CD14-positive monocyte (primary cell): ENCODE measurements around the gene RASGRF2. TPM values are rescaled to one million over a fixed set of nuclear protein-coding genes. Genes with fewer than 3 reads are reported as not detected.

Experiments used
- DNase-seq, 3 donors: peaks; one replicate each; pipeline ENCODE4 v3.0.0-alpha.2; 2011 to 2022
- H2AFZ ChIP-seq: 2 replicates; pipeline ENCODE4 v1.6.0; 2012; ENCODE audit warnings: mild to moderate bottlenecking, low read depth, low read length, inconsistent platforms; ENCODE audit not compliant: insufficient read depth, poor library complexity, severe bottlenecking
- H3K27ac ChIP-seq, 2 donors: 1 replicate in 1 of 2; 2 replicates in 1 of 2; pipeline ENCODE4 v1.5.1; 2012 to 2013; ENCODE audit warnings: low read length in 2 of 2, control low read depth in 1 of 2, inconsistent platforms in 1 of 2, low read depth in 1 of 2, mild to moderate bottlenecking in 1 of 2
- H3K27me3 ChIP-seq, 2 donors: one replicate each; pipeline versions ENCODE4 v1.6.0 to v1.6.1; 2011 to 2013; ENCODE audit warnings: low read length in 2 of 2; ENCODE audit not compliant: control insufficient read depth in 2 of 2, insufficient read depth in 2 of 2
- H3K36me3 ChIP-seq, 2 donors: replicated peaks in 1 of 2; 1 replicate in 1 of 2; 2 replicates in 1 of 2; pipeline versions ENCODE4 v1.5.1 to v1.6.1; 2012 to 2013; ENCODE audit warnings: low read length in 2 of 2, control low read depth in 1 of 2, inconsistent platforms in 1 of 2, mild to moderate bottlenecking in 1 of 2; ENCODE audit not compliant: insufficient read depth in 2 of 2, control insufficient read depth in 1 of 2
- H3K4me1 ChIP-seq, 2 donors: 1 replicate in 1 of 2; 2 replicates in 1 of 2; pipeline versions ENCODE4 v1.5.1 to v1.6.1; 2012 to 2013; ENCODE audit warnings: low read length in 2 of 2, control low read depth in 1 of 2, inconsistent platforms in 1 of 2, mild to moderate bottlenecking in 1 of 2, moderate library complexity in 1 of 2; ENCODE audit not compliant: insufficient read depth in 2 of 2, control insufficient read depth in 1 of 2
- H3K4me2 ChIP-seq: replicated peaks from 2 replicates; pipeline ENCODE3; 2012; ENCODE audit warnings: low read length, moderate library complexity, mild to moderate bottlenecking; ENCODE audit not compliant: poor library complexity, severe bottlenecking; ENCODE audit errors: extremely low read depth
- H3K4me3 ChIP-seq, 3 experiments: fragments of 200-600 bp in 1 of 3; sonication (generic) in 1 of 3; replicated peaks in 1 of 3; 1 replicate in 2 of 3; 2 replicates in 1 of 3; pipeline ENCODE4 v1.5.1; 2011 to 2013; ENCODE audit warnings: low read length in 3 of 3, mild to moderate bottlenecking in 3 of 3, control low read depth in 2 of 3, low read depth in 2 of 3, inconsistent platforms in 1 of 3, moderate library complexity in 1 of 3
- H3K79me2 ChIP-seq: 2 replicates; pipeline ENCODE4 v1.6.0; 2012; ENCODE audit warnings: mild to moderate bottlenecking, control low read depth, inconsistent platforms, low read length, moderate library complexity; ENCODE audit not compliant: insufficient read depth
- H3K9ac ChIP-seq: 2 replicates; pipeline ENCODE4 v1.6.0; 2017; ENCODE audit warnings: low read length, mild to moderate bottlenecking; ENCODE audit not compliant: insufficient read depth, poor library complexity, severe bottlenecking
- H3K9me3 ChIP-seq, 2 donors: replicated peaks in 1 of 2; 1 replicate in 1 of 2; 2 replicates in 1 of 2; pipeline versions ENCODE4 v1.5.1 to v1.6.1; 2012 to 2013; ENCODE audit warnings: low read length in 2 of 2, control low read depth in 1 of 2; ENCODE audit not compliant: control insufficient read depth in 1 of 2, insufficient read depth in 1 of 2
- H4K20me1 ChIP-seq: 2 replicates; pipeline ENCODE4 v1.6.0; 2012; ENCODE audit warnings: mild to moderate bottlenecking, low read length, control low read depth, moderate library complexity; ENCODE audit not compliant: insufficient read depth
- H3K27ac Mint-ChIP-seq, 7 donors: one replicate each; pipeline ENCODE4 v1.8.0; 2020; ENCODE audit warnings: mild to moderate bottlenecking in 7 of 7, mixed read lengths in 7 of 7, moderate library complexity in 6 of 7, inconsistent platforms in 2 of 7
- H3K27me3 Mint-ChIP-seq, 3 donors: one replicate each; pipeline ENCODE4 v1.8.0; 2021 to 2022; ENCODE audit warnings: low read depth in 3 of 3, mild to moderate bottlenecking in 3 of 3, mixed read lengths in 3 of 3, moderate library complexity in 3 of 3, inconsistent platforms in 1 of 3
- H3K36me3 Mint-ChIP-seq, 2 donors: one replicate each; pipeline ENCODE4 v1.8.0; 2020; ENCODE audit warnings: mixed read lengths in 2 of 2, inconsistent platforms in 1 of 2, mild to moderate bottlenecking in 1 of 2
- H3K4me1 Mint-ChIP-seq: one replicate; pipeline ENCODE4 v1.8.0; 2020; ENCODE audit warnings: mild to moderate bottlenecking, mixed read lengths
- H3K4me3 Mint-ChIP-seq, 2 donors: one replicate each; pipeline ENCODE4 v1.8.0; 2020; ENCODE audit warnings: mild to moderate bottlenecking in 2 of 2, mixed read lengths in 2 of 2, moderate library complexity in 1 of 2
- H3K9me3 Mint-ChIP-seq, 7 donors: one replicate each; pipeline ENCODE4 v1.8.0; 2020 to 2022; ENCODE audit warnings: mixed read lengths in 7 of 7, mild to moderate bottlenecking in 6 of 7, moderate library complexity in 6 of 7, inconsistent platforms in 2 of 7
- CTCF ChIP-seq: fragments of 200-600 bp; IDR thresholded peaks from one replicate; pipeline ENCODE4 v1.8.0; 2022; ENCODE audit warnings: antibody characterized with exemption, mild to moderate bottlenecking
- WGBS: methylation state at CpG from one replicate; pipeline ENCODE4 v1.1.5; 2013; ENCODE audit warnings: missing lambda C conversion rate; ENCODE audit not compliant: insufficient coverage; 5-methylcytosine and 5-hydroxymethylcytosine counted together
- intact Hi-C, 2 donors: fragments of 100-400 bp; cut with micrococcal nuclease; formaldehyde crosslinking; loops; one replicate each; pipeline versions ENCODE4 v1.15.0 to v1.15.1; 2023
- polyA plus RNA-seq, 3 donors: library from polyadenylated mRNA; depleted of rRNA in 1 of 3; unstranded in 2 of 3; stranded (reverse) in 1 of 3; fragments of 300-500 nt in 2 of 3; fragments of >200 nt in 1 of 3; fragmentation: Illumina TruSeq in 2 of 3; gene quantifications; 1 replicate in 2 of 3; 2 replicates in 1 of 3; pipeline ENCODE4 v1.2.3, GENCODE V29; 2012 to 2021

RASGRF2 gene
- polyA plus RNA-seq, 3 donors, result 0.01 to 0.02 TPM; not detected in 1

- peaks cover 0 to 4% (median 0%) of the 10 kb centered on the region in 3 donors for H3K27me3 Mint-ChIP-seq
- 100% methylated on average over 1 of the region's 2 CpGs for WGBS
- DNase-seq, result no peak
- no peak overlapping the region for H3K27ac Mint-ChIP-seq
- H3K27me3 ChIP-seq, result peaks cover 0 to 3% of the 10 kb centered on the region in 2 donors
- H3K4me2 ChIP-seq, result no peak overlapping the region
- H3K9me3 ChIP-seq, result peaks cover 0 to 6% of the 10 kb centered on the region in 2 donors
- H3K4me3 ChIP-seq, result no peak overlapping the region
- H3K79me2 ChIP-seq, result no peaks in the 10 kb centered on the region
- no peak overlapping the region for H3K4me3 Mint-ChIP-seq
- no peak overlapping the region for H3K27ac ChIP-seq
- H3K9ac ChIP-seq, result no peak overlapping the region
- no peaks in the 10 kb centered on the region for H3K4me1 ChIP-seq
- no peaks in the 10 kb centered on the region for H3K4me1 Mint-ChIP-seq
- H4K20me1 ChIP-seq, result no peaks in the 10 kb centered on the region
- intact Hi-C loops, result no loop called here
- TF ChIP-seq CTCF, result no peak
- H2AFZ ChIP-seq, result no peak overlapping the region
- H3K36me3 ChIP-seq, result no peaks in the 10 kb centered on the region
- no peaks in the 10 kb centered on the region for H3K36me3 Mint-ChIP-seq
- H3K9me3 Mint-ChIP-seq, result peaks cover 3 to 13% (median 8%) of the 10 kb centered on the region in 7 donors
Observed at GRCh38 chr5:81078930-81079329, 118.8 kb downstream of the RASGRF2 start.

GRCh38 chr5:81080809-81081460 lies 120.8 kb downstream of the RASGRF2 start:
- no peak overlapping the region for H3K9ac ChIP-seq
- Mint-ChIP-seq H3K27me3 (peaks cover 0 to 4% (median 0%) of the 10 kb centered on the region in 3 donors), H3K27ac (no peak overlapping the region), H3K4me1 (no peaks in the 10 kb centered on the region), H3K4me3 (no peak overlapping the region), H3K36me3 (no peaks in the 10 kb centered on the region), H3K9me3 (peaks cover 3 to 13% (median 8%) of the 10 kb centered on the region in 7 donors)
- H3K4me1 ChIP-seq, result no peaks in the 10 kb centered on the region
- no peaks in the 10 kb centered on the region for H3K36me3 ChIP-seq
- H3K4me2 ChIP-seq, result no peak overlapping the region
- peaks cover 0 to 6% of the 10 kb centered on the region in 2 donors for H3K9me3 ChIP-seq
- no peaks in the 10 kb centered on the region for H4K20me1 ChIP-seq
- WGBS, result 88% methylated on average over 8 of the region's 9 CpGs
- H3K4me3 ChIP-seq, result no peak overlapping the region
- no peaks in the 10 kb centered on the region for H3K27me3 ChIP-seq
- no peak for DNase-seq
- intact Hi-C loops, result no loop called here
- H2AFZ ChIP-seq, result no peak overlapping the region
- H3K27ac ChIP-seq, result no peak overlapping the region
- no peak for TF ChIP-seq CTCF
- no peaks in the 10 kb centered on the region for H3K79me2 ChIP-seq
